Peyer's patch (tissue), 4 donors: Measurements from ENCODE around the gene MRPL42. TPM values are rescaled to one million over a fixed set of nuclear protein-coding genes. Genes with fewer than 3 reads are reported as not detected.
"Not testable (repeated sequence)": the region's sequence is repeated elsewhere in the genome, so short reads cannot be mapped to it uniquely, and the experiment has no call there.

Source experiments
- DNase-seq, 3 donors: peaks; one replicate each; pipeline ENCODE4 v3.0.0-alpha.2; 2017 to 2019
- H3K27ac ChIP-seq, 4 donors: fragments of 200-600 bp; sonication (generic); one replicate each; pipeline ENCODE4 v1.5.1; 2016 to 2019
- H3K27me3 ChIP-seq, 2 donors: fragments of 200-600 bp; sonication (generic); one replicate each; pipeline ENCODE4 v1.5.1; 2019
- H3K36me3 ChIP-seq, 3 donors: fragments of 200-600 bp; sonication (generic); one replicate each; pipeline ENCODE4 v1.5.1; 2016 to 2019
- H3K4me1 ChIP-seq, 4 donors: fragments of 200-600 bp; sonication (generic); one replicate each; pipeline ENCODE4 v1.5.1; 2016 to 2019
- H3K4me3 ChIP-seq, 4 donors: fragments of 200-600 bp; sonication (generic); 1 replicate in 3 of 4; 2 replicates in 1 of 4; pipeline ENCODE4 v1.5.1; 2016 to 2019; ENCODE audit warnings: mild to moderate bottlenecking in 1 of 4
- H3K9me3 ChIP-seq, 4 donors: fragments of 200-600 bp; sonication (generic); one replicate each; pipeline ENCODE4 v1.5.1; 2016 to 2019; ENCODE audit warnings: mild to moderate bottlenecking in 1 of 4
- POLR2A ChIP-seq, 2 donors: fragments of 450-650 bp; IDR thresholded peaks; one replicate each; pipeline ENCODE4 v1.5.1; 2017; ENCODE audit warnings: antibody characterized with exemption in 2 of 2, mild to moderate bottlenecking in 2 of 2, moderate library complexity in 2 of 2
- total RNA-seq, 4 donors: library from RNA; depleted of rRNA; stranded (reverse); fragments of >200 nt; gene quantifications; one replicate each; pipeline ENCODE4 v1.1.0, GENCODE V29; 2016
- TF ChIP-seq, protein P1 (sequence below), 6 experiments: fragments of 450-650 bp in 4 of 6; fragments of 200-600 bp in 2 of 6; sonication (generic) in 1 of 6; IDR thresholded peaks; one replicate each; pipeline ENCODE4 v1.5.1; 2017 to 2019; ENCODE audit warnings: antibody characterized with exemption in 6 of 6, mild to moderate bottlenecking in 3 of 6, moderate library complexity in 1 of 6

Gene MRPL42
- total RNA-seq, 4 donors from 2014 or later, result 19.7 to 67.7 (median 37.5) TPM

DNA sequence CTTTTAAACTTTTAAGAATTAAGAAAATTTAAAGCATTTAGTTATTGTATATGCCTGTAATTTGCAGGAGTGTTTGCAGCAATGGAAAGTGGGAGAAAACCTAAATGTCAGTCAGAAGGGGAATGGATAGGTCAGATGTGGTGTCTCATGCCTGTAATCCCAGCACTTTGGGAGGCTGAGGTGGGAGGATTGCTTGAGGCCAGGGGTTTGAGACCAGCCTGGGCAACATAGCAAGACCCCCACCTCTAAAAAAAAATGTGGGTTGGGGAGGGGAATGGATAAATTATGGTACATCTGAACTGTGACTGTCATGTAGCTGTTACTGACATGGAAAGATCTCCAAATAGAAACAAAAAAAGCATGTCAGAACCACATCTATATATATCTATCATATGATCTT lies 2.1 kb downstream of the MRPL42 start:
- Histone ChIP-seq H3K4me1 (peaks cover 0 to 18% (median 0%) of the 10 kb centered on the region in 4 donors), H3K9me3 (no peaks in the 10 kb centered on the region), H3K27ac (no peak overlapping the region), H3K27me3 (no peaks in the 10 kb centered on the region), H3K4me3 (no peak overlapping the region), H3K36me3 (peaks cover 0 to 32% (median 0%) of the 10 kb centered on the region in 3 donors)
- no peak for DNase-seq
- TF ChIP-seq POLR2A (IDR thresholded peaks at IDR 0.05), result no peak
- TF ChIP-seq, protein P1, sequence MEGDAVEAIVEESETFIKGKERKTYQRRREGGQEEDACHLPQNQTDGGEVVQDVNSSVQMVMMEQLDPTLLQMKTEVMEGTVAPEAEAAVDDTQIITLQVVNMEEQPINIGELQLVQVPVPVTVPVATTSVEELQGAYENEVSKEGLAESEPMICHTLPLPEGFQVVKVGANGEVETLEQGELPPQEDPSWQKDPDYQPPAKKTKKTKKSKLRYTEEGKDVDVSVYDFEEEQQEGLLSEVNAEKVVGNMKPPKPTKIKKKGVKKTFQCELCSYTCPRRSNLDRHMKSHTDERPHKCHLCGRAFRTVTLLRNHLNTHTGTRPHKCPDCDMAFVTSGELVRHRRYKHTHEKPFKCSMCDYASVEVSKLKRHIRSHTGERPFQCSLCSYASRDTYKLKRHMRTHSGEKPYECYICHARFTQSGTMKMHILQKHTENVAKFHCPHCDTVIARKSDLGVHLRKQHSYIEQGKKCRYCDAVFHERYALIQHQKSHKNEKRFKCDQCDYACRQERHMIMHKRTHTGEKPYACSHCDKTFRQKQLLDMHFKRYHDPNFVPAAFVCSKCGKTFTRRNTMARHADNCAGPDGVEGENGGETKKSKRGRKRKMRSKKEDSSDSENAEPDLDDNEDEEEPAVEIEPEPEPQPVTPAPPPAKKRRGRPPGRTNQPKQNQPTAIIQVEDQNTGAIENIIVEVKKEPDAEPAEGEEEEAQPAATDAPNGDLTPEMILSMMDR (IDR thresholded peaks at IDR 0.05), result no peak

DNA sequence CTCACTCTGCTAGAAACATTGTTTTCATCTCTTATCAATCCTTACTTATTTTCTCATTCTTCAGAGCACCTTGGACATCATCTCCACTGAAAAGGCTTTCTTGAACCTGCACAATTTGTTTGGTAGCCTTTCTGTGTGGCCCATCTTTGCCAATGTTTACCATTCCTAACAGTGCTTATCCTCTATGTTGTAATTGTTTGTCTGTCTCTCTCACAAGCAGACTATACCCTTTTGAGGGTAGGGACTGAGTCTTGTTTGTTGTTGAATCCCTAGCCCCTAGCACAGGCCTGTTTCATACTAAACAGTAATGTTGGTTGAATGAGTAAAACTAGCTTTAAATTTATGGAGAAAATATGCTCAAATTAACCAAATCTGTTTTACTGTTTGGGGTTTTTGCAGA lies 9.2 kb downstream of the MRPL42 start:
- Histone ChIP-seq H3K27me3 (no peaks in the 10 kb centered on the region), H3K36me3 (peaks cover 0 to 84% (median 0%) of the 10 kb centered on the region in 3 donors), H3K4me1 (no peaks in the 10 kb centered on the region), H3K9me3 (no peaks in the 10 kb centered on the region), H3K4me3 (no peak overlapping the region), H3K27ac (no peak overlapping the region)
- TF ChIP-seq, protein P1 (IDR thresholded peaks at IDR 0.05), result no peak
- TF ChIP-seq POLR2A (IDR thresholded peaks at IDR 0.05), result no peak
- no peak for DNase-seq

DNA sequence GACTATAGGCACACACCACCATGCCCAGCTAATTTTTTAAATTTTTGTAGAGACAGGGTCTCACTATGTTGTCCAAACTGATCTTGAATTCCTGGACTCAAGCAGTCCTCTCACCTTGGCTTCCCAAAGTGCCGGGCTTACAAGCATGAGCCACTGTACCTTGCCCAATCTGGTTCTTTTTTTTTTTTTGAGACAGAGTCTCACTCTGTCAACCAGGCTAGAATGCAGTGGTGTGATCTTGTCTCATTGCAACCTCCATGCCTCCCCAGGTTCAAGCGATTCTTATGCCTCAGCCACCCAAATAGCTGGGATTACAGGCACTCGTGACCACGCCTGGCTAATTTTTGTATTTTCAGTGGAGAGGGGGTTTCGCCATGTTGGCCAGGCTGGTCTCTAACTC lies 15.4 kb downstream of the MRPL42 start:
- TF ChIP-seq POLR2A (IDR thresholded peaks at IDR 0.05), result no peak
- TF ChIP-seq, protein P1 (IDR thresholded peaks at IDR 0.05), result no peak
- Histone ChIP-seq H3K4me1 (no peaks in the 10 kb centered on the region), H3K27ac (no peak overlapping the region), H3K4me3 (no peak overlapping the region), H3K36me3 (peaks cover 0 to 83% (median 0%) of the 10 kb centered on the region in 3 donors), H3K27me3 (no peaks in the 10 kb centered on the region), H3K9me3 (no peaks in the 10 kb centered on the region)
- no peak for DNase-seq

DNA sequence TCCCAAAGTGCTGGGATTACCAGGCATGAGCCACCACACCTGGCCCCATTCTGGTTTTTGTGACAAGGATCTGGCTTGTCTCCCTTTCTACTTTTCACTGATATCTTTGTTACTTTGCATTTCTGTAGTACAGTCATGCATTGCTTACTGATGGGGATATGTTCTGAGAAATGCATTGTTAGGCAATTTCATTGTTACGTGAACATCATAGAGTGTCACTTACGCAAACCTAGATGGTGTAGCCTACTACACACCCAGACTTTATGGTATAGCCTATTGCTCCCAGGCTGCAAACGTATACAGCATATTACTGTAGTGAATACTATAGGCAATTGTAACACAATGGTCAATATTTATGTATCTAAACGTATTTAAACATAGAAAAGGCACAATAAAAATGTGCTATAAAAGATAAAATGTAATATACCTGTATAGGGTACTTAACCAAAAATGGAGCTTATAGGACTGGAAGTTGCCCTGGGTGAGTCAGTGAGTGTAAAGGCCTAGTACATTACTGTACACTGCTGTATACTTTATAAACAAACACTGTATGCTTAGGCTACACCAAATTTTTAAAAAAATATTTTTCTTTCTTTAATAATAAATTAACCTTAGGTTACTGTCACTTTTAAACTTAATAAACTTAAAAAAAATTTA lies 16.0 kb downstream of the MRPL42 start:
- Histone ChIP-seq H3K36me3 (peaks cover 0 to 83% (median 0%) of the 10 kb centered on the region in 3 donors), H3K27me3 (no peaks in the 10 kb centered on the region), H3K27ac (no peak overlapping the region), H3K4me3 (no peak overlapping the region), H3K4me1 (no peaks in the 10 kb centered on the region), H3K9me3 (no peaks in the 10 kb centered on the region)
- TF ChIP-seq, protein P1 (IDR thresholded peaks at IDR 0.05), result no peak
- TF ChIP-seq POLR2A (IDR thresholded peaks at IDR 0.05), result no peak
- no peak for DNase-seq

DNA sequence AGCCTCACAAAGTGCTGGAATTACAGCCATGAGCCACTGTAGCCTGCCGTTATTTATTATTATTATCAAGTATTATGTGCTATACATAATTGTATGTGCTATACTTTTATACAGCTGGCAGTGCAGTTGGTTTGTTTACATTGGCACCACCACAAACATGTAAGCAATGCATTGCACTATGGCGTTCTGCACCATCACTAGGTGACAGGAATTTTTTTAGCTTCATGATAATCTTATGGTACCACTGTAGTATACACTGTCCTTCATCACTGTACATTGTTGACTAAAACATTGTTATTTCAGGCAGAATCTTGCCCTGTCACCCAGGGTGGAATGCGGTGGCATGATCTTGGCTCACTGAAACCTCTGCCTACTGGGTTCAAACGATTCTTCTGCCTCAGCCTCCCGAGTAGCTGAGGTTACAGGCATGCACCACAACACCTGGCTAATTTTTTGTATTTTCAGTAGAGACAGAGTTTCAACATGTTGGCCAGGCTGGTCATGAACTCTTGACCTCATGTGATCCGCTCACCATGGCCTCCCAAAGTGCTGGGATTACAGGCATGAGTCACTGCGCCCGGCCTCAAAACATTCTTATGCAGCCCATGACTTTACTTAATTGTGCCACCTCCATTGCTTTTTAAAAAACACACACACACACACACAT lies 17.1 kb downstream of the MRPL42 start:
- Histone ChIP-seq H3K9me3 (no peaks in the 10 kb centered on the region), H3K4me3 (no peak overlapping the region), H3K27me3 (no peaks in the 10 kb centered on the region), H3K4me1 (no peaks in the 10 kb centered on the region), H3K36me3 (peaks cover 0 to 84% (median 0%) of the 10 kb centered on the region in 3 donors), H3K27ac (no peak overlapping the region)
- TF ChIP-seq, protein P1 (IDR thresholded peaks at IDR 0.05), result no peak
- no peak for TF ChIP-seq POLR2A (IDR thresholded peaks at IDR 0.05)
- no peak for DNase-seq

DNA sequence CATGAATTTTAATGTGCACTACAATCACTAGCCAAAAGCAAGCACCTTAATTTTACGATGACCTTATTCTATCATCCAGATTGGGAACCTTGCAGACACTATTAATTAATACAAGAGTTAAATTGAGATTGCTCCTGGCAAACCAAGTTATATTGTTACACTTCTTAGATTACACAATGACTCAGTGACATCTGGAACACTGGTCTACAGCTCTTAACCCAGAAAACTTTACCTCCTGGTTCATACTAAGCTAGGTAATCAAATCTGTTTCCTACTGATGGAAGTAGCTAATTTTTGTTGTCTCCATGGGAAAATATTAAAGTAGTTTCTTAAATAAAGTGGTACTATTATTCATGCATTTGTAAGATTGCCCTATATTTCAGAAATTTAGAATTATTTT lies 25.5 kb downstream of the MRPL42 start:
- H3K4me3 ChIP-seq, result not testable (repeated sequence)
- peaks cover 0 to 36% (median 0%) of the 10 kb centered on the region in 3 donors for H3K36me3 ChIP-seq

More for the DNA sequence above, 25.5 kb downstream of the MRPL42 start:
- not testable (repeated sequence) for H3K27ac ChIP-seq, DNase-seq, H3K9me3 ChIP-seq, H3K4me1 ChIP-seq, H3K27me3 ChIP-seq
